NB4 (cell line): Measurements from ENCODE around the gene FBXO21.
A peak's percentile ranks its signal among the peaks of the same experiment; 100 is the strongest.

Source experiments
- POLR2A ChIP-seq: IDR thresholded peaks from 2 replicates; pipeline ENCODE4 v1.6.1; 2011; ENCODE audit warnings: mild to moderate bottlenecking; ENCODE audit not compliant: insufficient read length; ENCODE audit errors: extremely low read depth
- TF ChIP-seq, protein P1 (sequence below): IDR thresholded peaks from one replicate; pipeline ENCODE4 v1.5.1; 2012; ENCODE audit warnings: low read depth, low read length

DNA sequence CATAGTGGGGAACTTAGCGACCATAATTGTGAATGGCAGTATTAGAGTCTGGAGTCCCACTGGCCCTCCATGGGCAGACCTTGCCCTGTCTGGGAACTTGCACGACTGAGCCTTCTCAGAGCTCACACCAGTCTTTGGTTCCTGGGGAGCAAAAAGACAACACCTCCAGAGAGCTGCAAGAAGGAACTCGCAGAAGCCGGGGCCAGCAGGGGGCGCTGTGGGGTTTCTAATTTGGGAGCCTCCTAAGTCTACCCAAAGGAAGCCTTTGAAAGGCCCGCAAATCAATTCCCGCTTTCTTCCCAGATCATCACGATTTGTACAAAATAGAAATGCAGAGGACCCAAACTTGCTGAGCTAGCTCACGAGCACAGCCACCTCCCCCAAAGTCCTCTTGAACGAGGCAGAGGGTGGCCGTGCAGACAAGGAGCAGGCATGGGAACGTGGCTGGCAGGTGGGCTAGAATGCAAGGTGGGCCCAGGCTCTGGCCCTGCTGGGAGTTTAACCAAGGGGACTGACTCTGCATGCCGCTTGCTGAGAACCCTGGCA lies 46.3 kb upstream of the FBXO21 start:
- no peak for TF ChIP-seq POLR2A
- TF ChIP-seq, protein P1, sequence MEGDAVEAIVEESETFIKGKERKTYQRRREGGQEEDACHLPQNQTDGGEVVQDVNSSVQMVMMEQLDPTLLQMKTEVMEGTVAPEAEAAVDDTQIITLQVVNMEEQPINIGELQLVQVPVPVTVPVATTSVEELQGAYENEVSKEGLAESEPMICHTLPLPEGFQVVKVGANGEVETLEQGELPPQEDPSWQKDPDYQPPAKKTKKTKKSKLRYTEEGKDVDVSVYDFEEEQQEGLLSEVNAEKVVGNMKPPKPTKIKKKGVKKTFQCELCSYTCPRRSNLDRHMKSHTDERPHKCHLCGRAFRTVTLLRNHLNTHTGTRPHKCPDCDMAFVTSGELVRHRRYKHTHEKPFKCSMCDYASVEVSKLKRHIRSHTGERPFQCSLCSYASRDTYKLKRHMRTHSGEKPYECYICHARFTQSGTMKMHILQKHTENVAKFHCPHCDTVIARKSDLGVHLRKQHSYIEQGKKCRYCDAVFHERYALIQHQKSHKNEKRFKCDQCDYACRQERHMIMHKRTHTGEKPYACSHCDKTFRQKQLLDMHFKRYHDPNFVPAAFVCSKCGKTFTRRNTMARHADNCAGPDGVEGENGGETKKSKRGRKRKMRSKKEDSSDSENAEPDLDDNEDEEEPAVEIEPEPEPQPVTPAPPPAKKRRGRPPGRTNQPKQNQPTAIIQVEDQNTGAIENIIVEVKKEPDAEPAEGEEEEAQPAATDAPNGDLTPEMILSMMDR: peak; percentile 99
